Loucy (cell line): ENCODE data around the gene BCAS3.

ENCODE experiments used
- H2AFZ ChIP-seq: fragments of 200-600 bp; sonication (generic); 2 replicates; pipeline ENCODE4 v1.6.0; 2016; ENCODE audit warnings: antibody characterized with exemption, mild to moderate bottlenecking, low read length, moderate library complexity
- H3F3A ChIP-seq: fragments of 200-600 bp; 2 replicates; pipeline ENCODE4 v1.6.0; 2016; ENCODE audit warnings: antibody characterized with exemption, low read depth, mild to moderate bottlenecking
- H3K27me3 ChIP-seq: fragments of 200-600 bp; sonication (generic); 2 replicates; pipeline ENCODE4 v1.6.1; 2014; ENCODE audit warnings: low read length, mild to moderate bottlenecking; ENCODE audit not compliant: insufficient read depth, poor library complexity, severe bottlenecking
- H3K36me3 ChIP-seq: fragments of 200-600 bp; sonication (generic); 2 replicates; pipeline ENCODE4 v1.6.1; 2016; ENCODE audit warnings: low read length; ENCODE audit not compliant: insufficient read depth
- H3K4me1 ChIP-seq: fragments of 200-600 bp; sonication (generic); 2 replicates; pipeline ENCODE4 v1.5.1; 2014; ENCODE audit warnings: low read length, mild to moderate bottlenecking; ENCODE audit not compliant: insufficient read depth, poor library complexity, severe bottlenecking
- H3K4me2 ChIP-seq: fragments of 200-600 bp; sonication (generic); 2 replicates; pipeline ENCODE4 v1.6.0; 2014; ENCODE audit warnings: antibody characterized with exemption, low read length, low read depth, mild to moderate bottlenecking; ENCODE audit not compliant: poor library complexity, severe bottlenecking
- H3K4me3 ChIP-seq: fragments of 200-600 bp; sonication (generic); 2 replicates; pipeline ENCODE4 v1.5.1; 2014; ENCODE audit warnings: low read length, mild to moderate bottlenecking, mixed read lengths; ENCODE audit not compliant: poor library complexity, severe bottlenecking
- H3K79me2 ChIP-seq: fragments of 200-600 bp; sonication (generic); 2 replicates; pipeline ENCODE4 v1.6.1; 2014; ENCODE audit warnings: low read length; ENCODE audit not compliant: insufficient read depth
- H3K9ac ChIP-seq: fragments of 200-600 bp; sonication (generic); 2 replicates; pipeline ENCODE4 v1.6.0; 2014; ENCODE audit warnings: mild to moderate bottlenecking, low read depth, low read length, moderate library complexity; ENCODE audit not compliant: poor library complexity, severe bottlenecking
- H3K9me2 ChIP-seq: fragments of 200-600 bp; sonication (generic); replicated peaks from 2 replicates; pipeline ENCODE4 v1.6.1; 2016; ENCODE audit warnings: low read depth, low read length, mixed read lengths
- H3K9me3 ChIP-seq: fragments of 200-600 bp; sonication (generic); 2 replicates; pipeline ENCODE4 v1.6.1; 2014; ENCODE audit warnings: mild to moderate bottlenecking, antibody characterized with exemption, low read length, low read depth; ENCODE audit not compliant: insufficient read depth
- H4K20me1 ChIP-seq: fragments of 200-600 bp; sonication (generic); 2 replicates; pipeline ENCODE4 v1.6.0; 2014; ENCODE audit warnings: antibody characterized with exemption, low read length, mild to moderate bottlenecking; ENCODE audit not compliant: insufficient read depth, poor library complexity, severe bottlenecking
- CTCF ChIP-seq: fragments of 200-600 bp; sonication (generic); conservative IDR thresholded peaks from 2 replicates; pipeline ENCODE4 v1.5.1; 2014; ENCODE audit warnings: mild to moderate bottlenecking, antibody characterized with exemption, low read length
- EZH2phosphoT487 ChIP-seq: fragments of 200-600 bp; IDR thresholded peaks from 2 replicates; pipeline ENCODE4 v1.6.1; 2018; ENCODE audit warnings: antibody characterized with exemption, mild to moderate bottlenecking, moderate library complexity, borderline replicate concordance

BCAS3 gene

GRCh38 chr17:60659156-60659555, 18.5 kb upstream of the BCAS3 start:
- Histone ChIP-seq H3K4me3 (no peak overlapping the region), H3K4me2 (no peak overlapping the region), H3K36me3 (peaks cover 64% of the 10 kb centered on the region), H3K9ac (no peak overlapping the region), H3K9me3 (no peaks in the 10 kb centered on the region), H3F3A (no peaks in the 10 kb centered on the region), H4K20me1 (no peaks in the 10 kb centered on the region), H3K4me1 (no peaks in the 10 kb centered on the region), H3K79me2 (peaks cover 10% of the 10 kb centered on the region; the same call in 1 of the 2 replicates), H3K27me3 (no peaks in the 10 kb centered on the region), H3K9me2 (no peaks in the 10 kb centered on the region), H2AFZ (no peak overlapping the region)
- no peak for TF ChIP-seq CTCF
- no peak for TF ChIP-seq EZH2phosphoT487

- no peak overlapping the region for H2AFZ ChIP-seq
These were observed 16.2 kb upstream of the BCAS3 start for GRCh38 chr17:60661489-60661888.

GRCh38 chr17:60664022-60664421, 13.6 kb upstream of the BCAS3 start:
- no peaks in the 10 kb centered on the region for H4K20me1 ChIP-seq
- no peaks in the 10 kb centered on the region for H3K9me2 ChIP-seq
- H3K4me3 ChIP-seq: no peak overlapping the region
- H3K4me1 ChIP-seq: no peaks in the 10 kb centered on the region
- no peak overlapping the region for H3K4me2 ChIP-seq
- no peaks in the 10 kb centered on the region for H3K9me3 ChIP-seq
- peaks cover 57% of the 10 kb centered on the region for H3K36me3 ChIP-seq
- H2AFZ ChIP-seq: no peak overlapping the region
- no peaks in the 10 kb centered on the region for H3K27me3 ChIP-seq
- no peak overlapping the region for H3K9ac ChIP-seq
- H3K79me2 ChIP-seq: no peaks in the 10 kb centered on the region
- TF ChIP-seq CTCF (no peak), EZH2phosphoT487 (no peak)
- no peaks in the 10 kb centered on the region for H3F3A ChIP-seq

More at GRCh38 chr17:60661489-60661888, 16.2 kb upstream of the BCAS3 start:
- Histone ChIP-seq H3K9me2 (no peaks in the 10 kb centered on the region), H3F3A (no peaks in the 10 kb centered on the region), H3K27me3 (no peaks in the 10 kb centered on the region), H3K9me3 (no peaks in the 10 kb centered on the region), H4K20me1 (no peaks in the 10 kb centered on the region), H3K79me2 (no peaks in the 10 kb centered on the region), H3K4me2 (no peak overlapping the region), H3K4me3 (no peak overlapping the region), H3K4me1 (no peaks in the 10 kb centered on the region), H3K9ac (no peak overlapping the region), H3K36me3 (peaks cover 82% of the 10 kb centered on the region)
- TF ChIP-seq CTCF: no peak
